ENCODE data around the gene RET. TPM values are rescaled to one million over a fixed set of nuclear protein-coding genes. Genes with fewer than 3 reads are reported as not detected.

RET gene
- total RNA-seq, 4 donors from 2014 or later = 0.51 to 1.2 (median 0.62) TPM

DNA sequence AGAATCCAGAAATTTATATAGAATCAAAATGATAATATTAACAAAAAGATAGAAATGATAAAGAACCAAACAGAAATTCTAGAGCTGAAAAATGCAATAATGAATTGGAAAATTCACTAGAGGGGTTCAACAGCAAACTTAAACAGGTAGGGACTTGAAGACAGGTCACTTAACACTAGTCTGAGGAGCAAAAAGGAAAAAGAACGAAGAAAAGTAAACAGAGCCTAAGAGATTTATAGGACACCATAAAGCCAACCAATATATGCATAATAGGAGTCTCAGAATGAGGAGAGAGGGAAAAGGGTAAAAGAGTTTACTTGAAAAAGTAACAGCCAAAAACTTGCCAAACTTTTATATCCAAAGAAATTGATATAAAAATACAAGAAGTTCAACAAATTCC is 44.3 kb upstream of the RET start:
- no peak for TF ChIP-seq POLR2A (IDR thresholded peaks at IDR 0.05)
- TF ChIP-seq, protein P1, sequence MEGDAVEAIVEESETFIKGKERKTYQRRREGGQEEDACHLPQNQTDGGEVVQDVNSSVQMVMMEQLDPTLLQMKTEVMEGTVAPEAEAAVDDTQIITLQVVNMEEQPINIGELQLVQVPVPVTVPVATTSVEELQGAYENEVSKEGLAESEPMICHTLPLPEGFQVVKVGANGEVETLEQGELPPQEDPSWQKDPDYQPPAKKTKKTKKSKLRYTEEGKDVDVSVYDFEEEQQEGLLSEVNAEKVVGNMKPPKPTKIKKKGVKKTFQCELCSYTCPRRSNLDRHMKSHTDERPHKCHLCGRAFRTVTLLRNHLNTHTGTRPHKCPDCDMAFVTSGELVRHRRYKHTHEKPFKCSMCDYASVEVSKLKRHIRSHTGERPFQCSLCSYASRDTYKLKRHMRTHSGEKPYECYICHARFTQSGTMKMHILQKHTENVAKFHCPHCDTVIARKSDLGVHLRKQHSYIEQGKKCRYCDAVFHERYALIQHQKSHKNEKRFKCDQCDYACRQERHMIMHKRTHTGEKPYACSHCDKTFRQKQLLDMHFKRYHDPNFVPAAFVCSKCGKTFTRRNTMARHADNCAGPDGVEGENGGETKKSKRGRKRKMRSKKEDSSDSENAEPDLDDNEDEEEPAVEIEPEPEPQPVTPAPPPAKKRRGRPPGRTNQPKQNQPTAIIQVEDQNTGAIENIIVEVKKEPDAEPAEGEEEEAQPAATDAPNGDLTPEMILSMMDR (IDR thresholded peaks at IDR 0.05 in 4 of 5, conservative IDR thresholded peaks at IDR 0.05 in 1 of 5) = no peak
- in situ Hi-C loops (cut with MboI; ENCODE audit: low sequenced_read_pairs in 4 of 4) = no loop called here
- intact Hi-C loops (cut with DNase I; ENCODE audit: low total_unique reads) = no loop called here

DNA sequence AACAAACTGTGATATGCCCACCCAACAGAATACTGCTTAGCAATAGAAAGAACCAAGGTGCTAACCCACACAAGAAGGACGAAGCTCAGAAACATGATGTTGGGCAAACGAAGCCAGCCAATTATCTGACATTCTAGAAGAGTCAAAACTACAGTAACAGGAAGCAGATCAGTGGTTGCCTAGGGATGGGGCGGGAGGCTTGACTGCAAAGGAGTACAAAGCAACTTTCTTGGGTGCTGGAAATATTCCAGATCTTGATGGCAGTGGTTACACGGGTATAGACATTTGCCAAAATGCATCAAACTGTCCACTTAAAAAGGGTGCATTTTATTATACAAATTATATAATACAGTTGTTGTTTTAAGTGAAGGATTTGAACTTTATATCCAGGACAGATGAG is 41.1 kb upstream of the RET start:
- H3K4me3 ChIP-seq = no peak overlapping the region
- intact Hi-C loops (cut with DNase I; ENCODE audit: low total_unique reads) = no loop called here
- no peaks in the 10 kb centered on the region for H3K27me3 ChIP-seq
- in situ Hi-C loops (cut with MboI; ENCODE audit: low sequenced_read_pairs in 4 of 4) = no loop called here
- H3K4me1 ChIP-seq = no peaks in the 10 kb centered on the region
- no peaks in the 10 kb centered on the region for H3K36me3 ChIP-seq
- ATAC-seq (no peak), DNase-seq (no peak)
- no peak for TF ChIP-seq POLR2A (IDR thresholded peaks at IDR 0.05)
- TF ChIP-seq, protein P1 (IDR thresholded peaks at IDR 0.05 in 4 of 5, conservative IDR thresholded peaks at IDR 0.05 in 1 of 5) = no peak
- no peak overlapping the region for H3K27ac ChIP-seq
- H3K9me3 ChIP-seq = no peaks in the 10 kb centered on the region

More for the DNA sequence above, 44.3 kb upstream of the RET start:
- H3K36me3 ChIP-seq = no peaks in the 10 kb centered on the region
- H3K27ac ChIP-seq = no peak overlapping the region
- no peaks in the 10 kb centered on the region for H3K27me3 ChIP-seq
- H3K9me3 ChIP-seq = no peaks in the 10 kb centered on the region
- DNase-seq = no peak
- no peak for ATAC-seq
- H3K4me3 ChIP-seq = no peak overlapping the region
- H3K4me1 ChIP-seq = no peaks in the 10 kb centered on the region

DNA sequence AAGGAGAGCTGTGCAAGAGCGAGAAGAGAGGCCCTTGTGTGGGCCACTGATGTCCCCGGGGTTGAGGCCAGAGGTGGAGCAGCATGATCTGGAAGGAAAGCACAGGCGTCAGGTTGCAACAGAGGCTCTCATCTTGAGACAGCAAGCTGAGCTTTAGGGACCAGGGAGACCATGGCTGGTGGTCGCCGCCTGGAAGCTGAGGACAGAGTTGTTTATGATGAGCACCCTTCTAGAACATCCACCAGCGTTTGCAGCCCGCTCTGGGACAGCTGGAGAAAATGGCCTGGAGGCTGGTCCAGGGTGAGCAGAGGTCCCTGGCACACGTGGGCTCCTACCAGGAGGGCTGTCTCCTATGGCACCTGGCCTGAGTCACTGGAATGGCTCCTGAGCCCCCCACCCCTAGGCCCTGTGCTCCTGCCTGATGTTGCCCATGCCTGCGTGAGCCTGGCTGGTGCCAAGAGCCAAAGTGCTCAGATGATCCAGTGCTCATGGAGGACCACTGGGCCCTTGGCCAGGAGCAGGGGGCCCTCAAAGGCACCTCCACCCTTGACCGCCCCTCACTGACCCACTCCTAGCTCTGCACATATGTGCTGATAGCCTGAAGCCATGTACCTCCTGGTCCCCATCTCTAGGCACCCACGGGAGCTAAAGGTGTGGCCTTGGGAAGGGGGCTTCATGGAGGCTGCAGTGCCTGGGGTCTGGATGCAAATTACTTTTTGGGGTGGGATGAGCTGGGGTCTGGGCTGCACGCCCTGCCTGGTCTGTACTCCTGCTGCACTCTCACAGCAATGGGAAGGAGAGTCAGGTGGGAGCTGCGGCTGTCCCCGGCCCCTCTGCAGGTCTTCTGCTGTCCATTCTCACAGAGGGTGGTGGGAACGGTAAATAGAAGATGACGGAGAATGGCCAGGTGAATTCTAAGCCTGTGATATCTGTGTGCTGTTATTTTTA is 40.1 kb upstream of the RET start:
- H3K4me3 ChIP-seq = no peak overlapping the region
- no peaks in the 10 kb centered on the region for H3K4me1 ChIP-seq
- no peak overlapping the region for H3K27ac ChIP-seq
- in situ Hi-C loops (cut with MboI; ENCODE audit: low sequenced_read_pairs in 4 of 4) = no loop called here
- H3K9me3 ChIP-seq = no peaks in the 10 kb centered on the region
- no peak for DNase-seq
- intact Hi-C loops (cut with DNase I; ENCODE audit: low total_unique reads) = no loop called here
- no peak for TF ChIP-seq POLR2A (IDR thresholded peaks at IDR 0.05)
- TF ChIP-seq, protein P1 (IDR thresholded peaks at IDR 0.05 in 4 of 5, conservative IDR thresholded peaks at IDR 0.05 in 1 of 5) = no peak
- no peak for ATAC-seq
- H3K27me3 ChIP-seq = no peaks in the 10 kb centered on the region
- no peaks in the 10 kb centered on the region for H3K36me3 ChIP-seq

DNA sequence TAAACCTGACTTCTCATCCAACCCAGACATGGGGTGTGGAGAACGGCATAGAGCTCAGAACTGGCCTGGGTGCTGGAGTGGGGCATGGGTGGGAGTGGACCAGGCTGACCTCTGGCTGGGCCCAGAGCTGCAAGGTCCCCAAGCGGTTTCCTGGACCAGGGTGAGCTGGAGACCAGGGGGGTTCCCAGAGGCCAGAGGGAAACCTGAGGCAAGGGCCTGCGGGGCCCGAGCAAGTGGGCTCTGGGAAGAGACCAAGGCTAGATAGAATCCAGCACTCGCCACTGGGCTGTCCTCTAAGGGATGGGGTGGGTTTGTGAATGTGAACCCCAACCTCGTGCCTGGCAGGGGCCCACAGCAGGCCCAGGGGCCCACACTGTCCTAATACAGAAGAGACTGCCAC is 39.4 kb upstream of the RET start:
- no peak for DNase-seq
- intact Hi-C loops (cut with DNase I; ENCODE audit: low total_unique reads) = no loop called here

More for the DNA sequence above, 39.4 kb upstream of the RET start:
- H3K27me3 ChIP-seq = no peaks in the 10 kb centered on the region
- H3K4me1 ChIP-seq = no peaks in the 10 kb centered on the region
- no peak for TF ChIP-seq POLR2A (IDR thresholded peaks at IDR 0.05)
- TF ChIP-seq, protein P1 (IDR thresholded peaks at IDR 0.05 in 4 of 5, conservative IDR thresholded peaks at IDR 0.05 in 1 of 5) = no peak
- in situ Hi-C loops (cut with MboI; ENCODE audit: low sequenced_read_pairs in 4 of 4) = no loop called here
- no peaks in the 10 kb centered on the region for H3K9me3 ChIP-seq
- ATAC-seq = no peak
- H3K4me3 ChIP-seq = no peak overlapping the region
- no peak overlapping the region for H3K27ac ChIP-seq
- H3K36me3 ChIP-seq = no peaks in the 10 kb centered on the region
